ENCODE results near the gene TNFRSF17. TPM values are rescaled to one million over a fixed set of nuclear protein-coding genes. Genes with fewer than 3 reads are reported as not detected.
A peak's percentile ranks its signal among the peaks of the same experiment; 100 is the strongest.

Gene TNFRSF17
- total and polyA plus RNA-seq, 2 of the 13 experiments (the other 11 are each of a cell fraction or from before 2014, with no cell fraction given), result not detected

- TF ChIP-seq HIC2 (CRISPR knock-in tag; IDR thresholded peaks at IDR 0.05; ENCODE audit: low read depth) (peak; percentile 78), ZNF207 (IDR thresholded peaks at IDR 0.05; ENCODE audit: borderline replicate concordance) (no peak), ZNF335 (CRISPR knock-in tag; IDR thresholded peaks at IDR 0.05) (peak; percentile 90; the same call in 1 of the 2 replicates), MTA3 (CRISPR knock-in tag; IDR thresholded peaks at IDR 0.05) (no peak), IKZF4 (CRISPR knock-in tag; IDR thresholded peaks at IDR 0.05; ENCODE audit: borderline replicate concordance, low read depth, not compliant biosample characterization) (no peak), ZFP1 (CRISPR knock-in tag; IDR thresholded peaks at IDR 0.05) (peak; percentile 94), ZFX (CRISPR knock-in tag; IDR thresholded peaks at IDR 0.05; ENCODE audit: low read depth) (peak; percentile 96), ZZZ3 (CRISPR knock-in tag; IDR thresholded peaks at IDR 0.05; ENCODE audit: borderline replicate concordance) (peak; percentile 95), POLR2AphosphoS2 (IDR thresholded peaks at IDR 0.05; ENCODE audit: low read depth, low read length) (peak; percentile 44; the same call in 1 of the 2 replicates), PPARG (CRISPR knock-in tag; conservative IDR thresholded peaks at IDR 0.05) (peak; percentile 83), HNF4G (IDR thresholded peaks at IDR 0.05; ENCODE audit: borderline replicate concordance, low read depth, low read length) (peak; percentile 45; the same call in 1 of the 2 replicates), HNF4G (CRISPR knock-in tag; IDR thresholded peaks at IDR 0.05; ENCODE audit: borderline replicate concordance, low read depth) (peak; percentile 84), ZEB1 (IDR thresholded peaks at IDR 0.05; ENCODE audit: insufficient replicate concordance, low read depth) (peak; percentile 98), ZNF512B (CRISPR knock-in tag; IDR thresholded peaks at IDR 0.05; ENCODE audit: borderline replicate concordance) (peak; percentile 69; the same call in 1 of the 2 replicates), ZSCAN22 (CRISPR knock-in tag; IDR thresholded peaks at IDR 0.05) (0 out of 2 replicates have a peak, but pooled peaks have one; percentile 81), SRY (CRISPR knock-in tag; IDR thresholded peaks at IDR 0.05) (peak; percentile 42; the same call in 1 of the 2 replicates), ATRX (CRISPR knock-in tag; IDR thresholded peaks at IDR 0.05; ENCODE audit: borderline replicate concordance) (no peak), GTF3A (CRISPR knock-in tag; conservative IDR thresholded peaks at IDR 0.05) (peak; percentile 93; the same call in 1 of the 2 replicates), GFI1 (CRISPR knock-in tag; IDR thresholded peaks at IDR 0.05; ENCODE audit: borderline replicate concordance) (peak; percentile 51), KAT8 (CRISPR knock-in tag; IDR thresholded peaks at IDR 0.05) (peak; percentile 93), ZSCAN21 (CRISPR knock-in tag; IDR thresholded peaks at IDR 0.05; ENCODE audit: borderline replicate concordance) (peak; percentile 64), SMC3 (IDR thresholded peaks at IDR 0.05; ENCODE audit: low read length) (no peak; the same call in 1 of the 2 replicates), PRPF4 (IDR thresholded peaks at IDR 0.05; ENCODE audit: low read depth, low read length, poor library complexity, severe bottlenecking) (no peak), ZKSCAN8 (CRISPR knock-in tag; IDR thresholded peaks at IDR 0.05; ENCODE audit: borderline replicate concordance) (peak; percentile 69; the same call in 1 of the 2 replicates), NR2F2 (IDR thresholded peaks at IDR 0.05; ENCODE audit: borderline replicate concordance, low read depth) (peak; percentile 64; the same call in 1 of the 2 replicates), ZFP90 (CRISPR knock-in tag; IDR thresholded peaks at IDR 0.05; ENCODE audit: borderline replicate concordance) (0 out of 2 replicates have a peak, but pooled peaks have one; percentile 93)
Observed at GRCh38 chr16:11915644-11916523, 49.1 kb upstream of the TNFRSF17 start, which contains the start of gene GSPT1 (continued).

All from HepG2 (cell line).